Measurements from ENCODE around the gene NRGN. TPM values are rescaled to one million over a fixed set of nuclear protein-coding genes. Genes with fewer than 3 reads are reported as not detected.

NRGN gene
- polyA plus RNA-seq, 1 experiment = 3.4 TPM

- TF ChIP-seq CTCF (IDR thresholded peaks at IDR 0.05; ENCODE audit: low read depth, low read length) = no peak
- H3K4me3 ChIP-seq (ENCODE audit: low read depth, low read length) = no peak overlapping the region
- H3K27ac ChIP-seq (ENCODE audit: low read depth, low read length) = no peak overlapping the region
- DNase-seq (ENCODE audit: low read depth, low spot score) = no peak
- ChIA-PET POLR2A (interaction anchor here (0.6 kb wide), 1 partner anchor 88 kb away, joined by 3 read pairs; no protein-coding TSS in a partner anchor), CTCF (interaction anchor here (0.9 to 2.1 kb wide), 5 partner anchors 8 to 79 kb away, joined by 4 to 10 read pairs (median 7); partner anchors contain the start of gene NRGN)
- peaks cover 3% of the 10 kb centered on the region; the same call in 1 of the 2 replicates for H3K9me3 ChIP-seq (ENCODE audit: control insufficient read depth, insufficient read depth, low read length)
- peaks cover 8% of the 10 kb centered on the region for H3K27me3 ChIP-seq (ENCODE audit: control insufficient read depth, insufficient read depth, low read length)
Measured at GRCh38 chr11:124748100-124748418, 8.3 kb downstream of the NRGN start.

- peaks cover 8% of the 10 kb centered on the region for H3K27me3 ChIP-seq (ENCODE audit: control insufficient read depth, insufficient read depth, low read length)
- TF ChIP-seq CTCF (IDR thresholded peaks at IDR 0.05; ENCODE audit: low read depth, low read length) = no peak
- peaks cover 3% of the 10 kb centered on the region; the same call in 1 of the 2 replicates for H3K9me3 ChIP-seq (ENCODE audit: control insufficient read depth, insufficient read depth, low read length)
- ChIA-PET POLR2A (interaction anchor here (0.6 kb wide), 1 partner anchor 88 kb away, joined by 3 read pairs; no protein-coding TSS in a partner anchor), CTCF (interaction anchor here (0.9 to 2.1 kb wide), 5 partner anchors 9 to 79 kb away, joined by 4 to 10 read pairs (median 7); partner anchors contain the start of gene NRGN)
- H3K27ac ChIP-seq (ENCODE audit: low read depth, low read length) = no peak overlapping the region
- DNase-seq (ENCODE audit: low read depth, low spot score) = no peak
- no peak overlapping the region for H3K4me3 ChIP-seq (ENCODE audit: low read depth, low read length)
Measured at GRCh38 chr11:124748481-124749343, 9.0 kb downstream of the NRGN start.

- H3K27me3 ChIP-seq (ENCODE audit: control insufficient read depth, insufficient read depth, low read length) = peaks cover 8% of the 10 kb centered on the region
- peaks cover 3% of the 10 kb centered on the region; the same call in 1 of the 2 replicates for H3K9me3 ChIP-seq (ENCODE audit: control insufficient read depth, insufficient read depth, low read length)
- H3K27ac ChIP-seq (ENCODE audit: low read depth, low read length) = no peak overlapping the region
- ChIA-PET POLR2A (no interaction called here), CTCF (interaction anchor here (1.2 to 1.7 kb wide), 2 partner anchors 10 to 14 kb away, joined by 4 to 7 read pairs; partner anchors contain the start of gene NRGN)
- DNase-seq (ENCODE audit: low read depth, low spot score) = no peak
- no peak for TF ChIP-seq CTCF (IDR thresholded peaks at IDR 0.05; ENCODE audit: low read depth, low read length)
- no peak overlapping the region for H3K4me3 ChIP-seq (ENCODE audit: low read depth, low read length)
Measured at GRCh38 chr11:124749912-124750311, 10.2 kb downstream of the NRGN start.

DNA sequence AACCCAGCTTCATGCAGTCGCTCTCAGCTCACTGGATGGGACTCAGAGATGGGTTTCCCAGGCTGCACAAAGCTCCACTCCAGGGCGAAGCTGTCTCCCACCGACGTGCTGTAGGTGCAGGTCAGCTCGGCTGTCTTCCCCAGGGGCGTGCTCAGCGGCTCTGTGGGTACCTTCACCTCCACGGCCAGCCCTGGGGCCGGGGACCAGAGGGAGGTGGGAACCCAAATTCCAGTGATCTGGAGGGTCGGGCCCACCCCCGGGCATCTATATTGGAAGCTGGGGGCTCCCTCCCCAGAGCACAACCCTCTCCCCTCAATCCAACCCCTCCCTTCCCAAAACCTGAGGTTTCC lies 11.6 kb downstream of the NRGN start:
- POLR2A ChIA-PET = no interaction called here
- no peak for TF ChIP-seq CTCF (IDR thresholded peaks at IDR 0.05; ENCODE audit: low read depth, low read length)

More for the DNA sequence above, 11.6 kb downstream of the NRGN start:
- Histone ChIP-seq H3K4me3 (ENCODE audit: low read depth, low read length) (no peak overlapping the region), H3K9me3 (ENCODE audit: control insufficient read depth, insufficient read depth, low read length) (no peaks in the 10 kb centered on the region), H3K27me3 (ENCODE audit: control insufficient read depth, insufficient read depth, low read length) (peaks cover 8% of the 10 kb centered on the region), H3K27ac (ENCODE audit: low read depth, low read length) (no peak overlapping the region)
- CTCF ChIA-PET = interaction anchor here (0.8 to 2.8 kb wide), 5 partner anchors 11 to 107 kb away, joined by 3 to 16 read pairs (median 4); partner anchors contain the start of gene NRGN
- no peak for DNase-seq (ENCODE audit: low read depth, low spot score)

Data from AG04450 (cell line).